ENCODE results near the gene FAIM2. TPM values are rescaled to one million over a fixed set of nuclear protein-coding genes. Genes with fewer than 3 reads are reported as not detected.

Gene FAIM2
- total and polyA plus RNA-seq, 2 donors (not counting 3 experiments of a cell fraction or from before 2014, with no cell fraction given) = 0.01 TPM; not detected in 1

- intact Hi-C loops (cut with micrococcal nuclease) = no loop called here
- no TSS peak for BruUV-seq (replicated peaks)
- Histone ChIP-seq H3K4me3 (replicated peaks in 1 of 3; ENCODE audit: insufficient read depth in 1 of 3, low read depth in 1 of 3, low read length in 3 of 3) (no peak within 1 kb of the TSS), H3K9me1 (replicated peaks; ENCODE audit: control insufficient read depth, extremely low read depth, insufficient read depth, low read length) (no peaks in the 10 kb centered on the region), H3K9me3 (replicated peaks; ENCODE audit: control insufficient read depth, insufficient read depth, low read length) (no peaks in the 10 kb centered on the region), H3K9ac (replicated peaks; ENCODE audit: extremely low read depth, insufficient read depth, low read length) (no peak within 1 kb of the TSS), H3K27ac (ENCODE audit: insufficient read depth, low read depth, low read length) (no peak within 1 kb of the TSS), H4K20me1 (replicated peaks; ENCODE audit: control insufficient read depth, extremely low read depth, insufficient read depth, low read length) (no peaks in the 10 kb centered on the region), H3K36me3 (ENCODE audit: control insufficient read depth in 2 of 2, extremely low read depth in 1 of 2, insufficient read depth in 2 of 2, low read length in 2 of 2) (no peaks in the 10 kb centered on the region), H3K4me1 (ENCODE audit: control insufficient read depth, extremely low read depth, insufficient read depth, low read length) (peaks cover 6% of the 10 kb centered on the region), H3K27me3 (ENCODE audit: control insufficient read depth in 2 of 2, insufficient read depth in 2 of 2, low read length in 2 of 2) (no peaks in the 10 kb centered on the region), H3K79me2 (ENCODE audit: control insufficient read depth, insufficient read depth, low read length) (no peaks in the 10 kb centered on the region), H2AFZ (ENCODE audit: low read depth, low read length) (no peak within 1 kb of the TSS), H3K4me2 (ENCODE audit: insufficient read depth, low read length) (no peak within 1 kb of the TSS)
- DNase-seq (ENCODE audit: low read depth, low spot score) (no peak), FAIRE-seq (no peak)
- dilution Hi-C loops (cut with MboI; ENCODE audit: extremely low pct_ligation_motif_present, low sequenced_read_pairs) = loop anchor here (25.0 kb wide), 1 partner anchor 112 kb away; the partner anchor contains the start of gene ASIC1
- POLR2A ChIA-PET = no interaction called here
- no peak for TF ChIP-seq POLR2A (IDR thresholded peaks at IDR 0.05; ENCODE audit: low read depth, low read length)
- no peak for TF ChIP-seq MYC (IDR thresholded peaks at IDR 0.05; ENCODE audit: low read depth, low read length)
- no peak for TF ChIP-seq GATA2 (IDR thresholded peaks at IDR 0.05; ENCODE audit: insufficient read depth, insufficient read length, low read depth, low read length)
- TF ChIP-seq FOS (IDR thresholded peaks at IDR 0.05; ENCODE audit: borderline replicate concordance, insufficient read depth, low read length) = no peak
- no peak for TF ChIP-seq JUN (IDR thresholded peaks at IDR 0.05; ENCODE audit: borderline replicate concordance, insufficient read depth, insufficient read length, low read depth)
- no peak for TF ChIP-seq POLR2AphosphoS5 (IDR thresholded peaks at IDR 0.05; ENCODE audit: insufficient read depth, low read depth, low read length)
- TF ChIP-seq CTCF (IDR thresholded peaks at IDR 0.05; ENCODE audit: extremely low read depth in 1 of 2, insufficient read depth in 1 of 2, low read depth in 1 of 2, low read length in 2 of 2) = no peak
- CTCF ChIA-PET = interaction anchor here (1.1 to 2.0 kb wide), 2 partner anchors 12 to 17 kb away, joined by 4 to 8 read pairs; partner anchors contain the start of gene AQP5
Measured at GRCh38 chr12:49950273-49951251, 46.9 kb upstream of the FAIM2 start, which contains the start of gene AQP2. AQP2 (plus strand) TSS chr12:49950737; CDS start chr12:49950831, 94 bp downstream.
